Fibroblast of skin of abdomen (primary cell): ENCODE measurements around the gene ALDH1A1.
"Not testable (repeated sequence)": the region's sequence is repeated elsewhere in the genome, so short reads cannot be mapped to it uniquely, and the experiment has no call there.

Source experiments
- DNase-seq: peaks from one replicate; pipeline ENCODE4 v3.0.0-alpha.2; 2013

The ALDH1A1 gene

GRCh38 chr9:72891043-72891442 lies 61.8 kb downstream of the ALDH1A1 start:
- no peak for DNase-seq

GRCh38 chr9:72888943-72889342 lies 63.9 kb downstream of the ALDH1A1 start:
- no peak for DNase-seq

GRCh38 chr9:72888067-72888466 lies 64.8 kb downstream of the ALDH1A1 start:
- no peak for DNase-seq

GRCh38 chr9:72886386-72886785 lies 66.5 kb downstream of the ALDH1A1 start:
- DNase-seq = no peak

GRCh38 chr9:72884508-72884907 lies 68.3 kb downstream of the ALDH1A1 start:
- no peak for DNase-seq

- DNase-seq = no peak
Observed at GRCh38 chr9:72883875-72884274, 69.0 kb downstream of the ALDH1A1 start.

GRCh38 chr9:72882117-72882775 lies 70.6 kb downstream of the ALDH1A1 start:
- no peak for DNase-seq

- no peak for DNase-seq
Observed at GRCh38 chr9:72880821-72881220, 72.0 kb downstream of the ALDH1A1 start.

- DNase-seq = no peak
Observed at GRCh38 chr9:72875221-72875620, 77.6 kb downstream of the ALDH1A1 start.

GRCh38 chr9:72874344-72874743 lies 78.5 kb downstream of the ALDH1A1 start:
- DNase-seq = no peak

- no peak for DNase-seq
Observed at GRCh38 chr9:72873456-72873855, 79.4 kb downstream of the ALDH1A1 start.

GRCh38 chr9:72872718-72873117 lies 80.1 kb downstream of the ALDH1A1 start:
- no peak for DNase-seq

- DNase-seq = peak; percentile 12
Observed at GRCh38 chr9:72871685-72872084, 81.2 kb downstream of the ALDH1A1 start.

- no peak for DNase-seq
Observed at GRCh38 chr9:72864327-72864726, 88.5 kb downstream of the ALDH1A1 start.

- DNase-seq = no peak
Observed at GRCh38 chr9:72863456-72864094, 89.3 kb downstream of the ALDH1A1 start.

GRCh38 chr9:72862788-72863187 lies 90.1 kb downstream of the ALDH1A1 start:
- DNase-seq = not testable (repeated sequence)

GRCh38 chr9:72858089-72858912 lies 94.6 kb downstream of the ALDH1A1 start:
- DNase-seq = no peak

GRCh38 chr9:72857624-72857996 lies 95.2 kb downstream of the ALDH1A1 start:
- no peak for DNase-seq

- peak; percentile 60 for DNase-seq
Observed at GRCh38 chr9:72856972-72857623, 95.8 kb downstream of the ALDH1A1 start.

- no peak for DNase-seq
Observed at GRCh38 chr9:72855890-72856523, 96.8 kb downstream of the ALDH1A1 start.

GRCh38 chr9:72855321-72855720 lies 97.5 kb downstream of the ALDH1A1 start:
- DNase-seq = no peak
